A172 (cell line): ENCODE data around the gene CSN1S1. TPM values are rescaled to one million over a fixed set of nuclear protein-coding genes. Genes with fewer than 3 reads are reported as not detected.
"Not testable (repeated sequence)": the region's sequence is repeated elsewhere in the genome, so short reads cannot be mapped to it uniquely, and the experiment has no call there.

ENCODE experiments used
- DNase-seq: peaks from one replicate; pipeline ENCODE4 v3.0.0-alpha.2; 2015; ENCODE audit warnings: low spot score
- total RNA-seq: library from RNA; depleted of rRNA; stranded (reverse); fragments of >200 nt; shearing (Covaris generic); gene quantifications from 2 replicates; pipeline ENCODE4 v1.2.3, GENCODE V29; 2014; rRNA removed

Gene CSN1S1
- not detected in 2 replicates for total RNA-seq

DNA sequence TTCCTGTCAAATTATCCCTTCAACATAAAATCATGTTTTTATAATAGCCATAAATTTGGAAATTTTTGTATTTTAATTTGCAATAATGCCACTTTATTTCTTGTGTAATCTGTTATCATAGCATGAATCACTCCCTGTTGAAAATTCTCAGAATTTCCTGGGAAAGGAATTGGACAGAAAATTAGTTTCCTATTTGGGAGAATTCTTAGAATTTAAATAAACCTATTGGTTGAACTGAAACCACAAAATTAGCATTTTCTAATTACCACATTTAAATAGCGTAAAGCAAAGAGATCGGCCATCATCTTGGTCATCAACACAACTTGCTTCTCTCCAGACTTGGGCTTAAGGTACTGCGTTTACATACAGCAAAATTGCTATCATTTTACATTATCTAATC, at the start of gene CSN1S1:
CSN1S1 (plus strand) TSS at position 301 of the 400 bp plus-strand sequence. CDS start 1,488 bp downstream, outside the sequence.
- DNase-seq = no peak

DNA sequence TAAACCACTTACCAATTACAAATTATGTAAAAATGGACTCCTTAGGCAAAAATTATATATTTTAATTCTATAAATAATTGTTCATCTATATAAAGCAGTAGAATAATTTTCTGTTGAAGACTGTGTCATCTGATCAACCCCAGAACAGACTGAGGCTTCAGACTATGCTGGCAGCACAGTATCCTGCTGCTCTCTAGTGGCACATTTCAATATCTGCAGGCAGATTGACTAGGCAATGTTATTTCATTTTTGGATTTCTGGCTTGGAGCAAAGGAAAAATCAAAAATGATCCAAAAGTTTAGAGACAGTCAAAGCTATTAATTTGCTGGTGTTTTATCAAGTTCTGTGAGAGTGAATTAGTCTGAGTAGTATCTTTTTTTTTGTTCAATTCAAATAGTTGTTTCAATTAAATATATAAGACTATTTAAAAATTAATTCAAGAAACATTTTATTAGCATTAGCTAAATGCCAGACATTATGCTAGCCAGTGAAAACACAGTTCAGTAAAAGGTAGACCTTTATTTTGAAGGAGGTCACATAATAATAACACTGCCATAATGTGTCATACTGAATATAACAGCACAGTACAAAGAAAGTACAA, 49.6 kb upstream of the CSN1S1 start:
- DNase-seq = peak; percentile 16

GRCh38 chr4:69882150-69882549, 48.7 kb upstream of the CSN1S1 start:
- no peak for DNase-seq

- DNase-seq = no peak
Observed at GRCh38 chr4:69888336-69888735, 42.5 kb upstream of the CSN1S1 start.

- DNase-seq = no peak
Observed at GRCh38 chr4:69894186-69894585, 36.7 kb upstream of the CSN1S1 start.

GRCh38 chr4:69894721-69895120, 36.1 kb upstream of the CSN1S1 start:
- no peak for DNase-seq

DNA sequence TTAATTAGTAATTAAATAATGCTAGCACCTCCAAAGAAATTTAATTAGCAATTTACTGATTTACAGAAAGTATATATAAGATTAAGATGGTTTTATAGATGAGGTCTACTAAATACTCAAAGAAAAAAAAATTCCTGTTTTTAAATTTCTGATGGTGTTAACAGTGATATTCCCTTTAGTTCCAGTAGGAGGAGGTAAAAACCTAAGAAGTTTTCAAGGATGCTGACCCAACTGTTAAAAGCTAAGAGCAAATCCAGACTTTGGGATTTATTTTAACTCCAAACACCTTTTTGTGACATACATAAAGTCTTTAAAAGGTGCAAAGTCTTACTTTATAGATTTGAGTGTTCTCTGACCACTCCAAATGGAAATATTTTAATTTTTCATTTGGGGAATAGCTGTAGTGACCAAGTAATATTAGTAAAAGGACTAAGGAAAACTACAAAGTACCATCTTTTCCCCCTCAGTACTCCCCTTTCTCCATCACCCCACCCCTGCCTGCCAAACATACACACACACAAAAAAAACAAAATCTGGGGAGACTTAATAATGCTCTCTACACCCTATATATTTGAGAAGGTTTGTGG, 34.2 kb upstream of the CSN1S1 start:
- no peak for DNase-seq

DNA sequence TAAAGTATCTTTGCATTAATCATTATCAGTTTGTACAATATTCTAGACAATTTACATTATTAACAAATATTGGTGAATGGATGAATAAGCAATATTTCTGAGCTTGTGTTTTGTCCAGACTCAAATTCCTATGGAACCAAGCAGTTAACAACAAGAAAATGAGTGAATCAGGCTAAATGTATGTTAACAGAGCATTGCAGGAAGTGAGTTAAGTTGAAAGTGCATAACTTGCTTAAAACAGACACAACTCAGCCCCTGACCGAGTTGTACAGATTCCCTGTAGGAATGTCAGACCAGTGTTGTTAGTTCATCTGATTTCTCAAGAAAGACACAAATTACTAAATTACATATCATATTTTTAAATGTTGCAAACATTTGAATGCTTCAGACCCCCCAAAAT, 23.7 kb upstream of the CSN1S1 start:
- DNase-seq = no peak

DNA sequence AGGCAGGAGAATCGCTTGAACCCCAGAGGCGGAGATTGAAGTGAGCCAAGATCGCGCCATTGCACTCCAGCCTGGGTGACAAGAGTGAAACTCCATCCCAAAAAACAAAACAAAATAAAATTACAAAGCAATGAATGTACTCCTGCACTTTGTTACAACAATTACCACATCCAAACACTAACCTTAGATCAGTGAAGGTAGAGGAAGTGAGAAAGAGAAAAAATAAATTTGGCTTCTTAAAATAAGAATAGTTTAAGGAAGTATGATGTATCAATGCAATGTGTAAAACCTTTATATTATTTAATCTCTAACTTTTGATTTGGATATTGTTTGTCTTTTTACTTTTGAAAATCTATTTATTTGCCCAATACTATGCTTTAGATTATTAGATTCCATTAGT, 21.7 kb upstream of the CSN1S1 start:
- no peak for DNase-seq

DNA sequence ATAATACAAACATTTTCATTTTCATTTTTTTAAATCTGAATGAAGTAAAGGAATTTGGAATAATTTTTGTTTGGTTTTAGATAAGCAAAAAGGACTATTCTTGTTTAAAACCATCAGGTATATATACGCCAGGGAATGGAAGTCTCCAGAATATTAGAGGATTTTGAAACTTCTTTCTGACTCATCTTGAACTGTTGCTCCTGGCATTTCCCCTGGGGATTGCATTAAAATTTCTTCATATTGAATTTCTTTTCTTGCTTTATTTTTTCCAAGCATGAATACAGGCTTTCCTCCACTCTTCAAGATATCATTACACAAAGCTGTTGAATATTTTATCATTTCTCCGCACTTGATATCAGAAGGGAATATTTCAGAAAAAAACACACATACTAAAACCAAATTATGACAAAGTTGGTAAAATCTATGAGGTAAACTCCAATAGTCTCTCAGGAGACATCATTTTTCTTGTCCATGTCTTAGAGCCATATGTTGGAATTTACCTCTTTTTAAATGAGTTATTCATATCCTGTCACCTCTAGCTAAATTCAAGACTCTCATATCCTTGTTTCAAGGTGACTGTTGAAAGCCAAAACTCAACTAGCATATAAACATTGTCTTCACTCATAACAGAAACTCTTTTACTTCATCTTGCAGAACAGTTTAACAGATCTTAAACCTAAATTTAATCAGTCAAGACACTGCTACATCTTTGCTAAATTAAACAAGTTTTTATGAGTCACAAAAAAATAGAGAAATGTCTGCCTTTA, 20.7 kb upstream of the CSN1S1 start:
- no peak for DNase-seq

DNA sequence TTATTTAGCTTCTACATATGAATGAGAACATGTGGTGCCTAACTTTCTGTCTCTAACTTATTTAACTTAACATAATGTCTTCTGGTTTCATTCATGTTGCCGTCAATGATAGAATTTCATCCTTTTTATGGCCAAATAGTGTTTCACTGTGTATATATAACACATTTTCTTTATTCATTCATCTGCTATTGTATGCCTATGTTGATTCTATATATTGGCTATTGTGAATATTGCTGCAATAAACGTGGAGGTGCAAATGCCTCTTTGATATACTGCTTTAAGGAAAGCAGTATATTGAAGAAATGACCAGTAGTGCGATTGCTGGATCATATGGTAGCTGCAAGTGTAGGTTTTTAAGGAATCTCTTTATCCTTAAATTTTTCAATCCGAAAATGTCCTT, 10.0 kb upstream of the CSN1S1 start:
- DNase-seq = no peak

DNA sequence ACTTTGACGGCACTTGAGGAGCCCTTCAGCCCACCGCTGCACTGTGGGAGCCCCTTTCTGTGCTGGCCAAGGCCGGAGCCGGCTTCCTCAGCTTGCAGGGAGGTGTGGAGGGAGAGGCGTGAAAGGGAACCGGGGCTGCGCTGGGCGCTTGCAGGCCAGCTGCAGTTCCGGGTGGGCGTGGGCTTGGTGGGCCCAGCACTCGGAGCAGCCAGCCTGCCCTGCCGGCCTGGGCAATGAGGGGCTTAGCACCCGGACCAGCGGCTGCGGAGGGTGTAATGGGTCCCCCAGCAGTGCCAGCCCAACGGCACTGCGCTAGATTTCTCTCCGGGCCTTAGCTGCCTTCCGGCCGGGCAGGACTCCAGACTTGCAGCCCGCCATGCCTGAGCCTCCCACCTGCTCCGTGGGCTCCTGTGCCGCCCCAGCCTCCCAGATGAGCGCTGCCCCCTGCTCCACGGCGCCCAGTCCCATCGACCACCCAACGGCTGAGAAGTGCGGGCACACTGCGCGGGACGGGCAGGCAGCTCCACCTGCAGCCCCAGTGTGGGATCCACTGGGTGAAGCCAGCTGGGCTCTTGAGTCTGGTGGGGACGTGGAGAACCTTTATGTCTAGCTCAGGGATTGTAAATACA, 7.0 kb upstream of the CSN1S1 start:
- not testable (repeated sequence) for DNase-seq

DNA sequence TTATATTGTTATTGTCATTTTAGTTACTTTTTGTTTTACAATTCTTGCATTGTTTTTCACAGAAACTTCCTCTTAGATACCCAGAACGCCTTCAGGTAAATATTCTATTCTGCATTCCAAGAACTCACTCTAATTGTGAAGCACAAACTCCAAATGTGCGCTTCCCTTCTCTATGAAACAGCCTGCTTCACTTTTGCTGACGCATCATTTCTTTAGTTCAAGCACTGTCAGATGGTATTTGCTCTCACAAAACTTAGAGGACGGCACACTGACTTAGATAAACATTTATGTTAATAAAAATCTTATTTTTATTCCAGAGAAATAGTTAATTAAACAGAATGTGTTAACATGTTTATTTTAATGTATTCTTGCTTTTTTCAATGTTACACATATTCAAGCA, 3.3 kb downstream of the CSN1S1 start:
- no peak for DNase-seq

- DNase-seq = no peak
Observed at GRCh38 chr4:69936566-69936965, 5.7 kb downstream of the CSN1S1 start.

GRCh38 chr4:69951602-69952001, 20.7 kb downstream of the CSN1S1 start:
- DNase-seq = no peak

DNA sequence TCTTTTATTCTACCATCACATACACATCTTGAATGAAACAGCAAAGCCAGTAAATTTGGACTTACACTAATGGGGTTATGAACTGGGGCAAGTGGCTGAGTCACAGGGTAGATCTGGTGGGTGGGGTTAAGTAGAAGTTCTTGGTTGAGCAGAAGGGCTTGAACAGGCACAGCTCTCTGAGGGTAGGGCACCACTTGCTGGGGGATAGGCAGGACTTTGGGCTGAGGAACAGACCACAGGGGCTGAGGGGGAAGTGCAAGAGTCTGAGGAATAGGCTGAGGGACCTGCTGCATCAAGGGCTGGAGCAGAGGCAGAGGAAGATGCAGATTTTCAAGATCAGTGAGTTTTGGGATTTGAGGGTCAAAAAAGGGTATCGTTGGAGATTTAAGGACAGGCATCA, 26.3 kb downstream of the CSN1S1 start:
- no peak for DNase-seq

- no peak for DNase-seq
Observed at GRCh38 chr4:69965628-69966027, 34.8 kb downstream of the CSN1S1 start, which contains the start of gene CSN2. Gene CSN2, minus strand, starts transcription at chr4:69965728. Its CDS starts 4,733 bp downstream, at chr4:69960995.

GRCh38 chr4:69970071-69970470, 39.2 kb downstream of the CSN1S1 start:
- no peak for DNase-seq

DNA sequence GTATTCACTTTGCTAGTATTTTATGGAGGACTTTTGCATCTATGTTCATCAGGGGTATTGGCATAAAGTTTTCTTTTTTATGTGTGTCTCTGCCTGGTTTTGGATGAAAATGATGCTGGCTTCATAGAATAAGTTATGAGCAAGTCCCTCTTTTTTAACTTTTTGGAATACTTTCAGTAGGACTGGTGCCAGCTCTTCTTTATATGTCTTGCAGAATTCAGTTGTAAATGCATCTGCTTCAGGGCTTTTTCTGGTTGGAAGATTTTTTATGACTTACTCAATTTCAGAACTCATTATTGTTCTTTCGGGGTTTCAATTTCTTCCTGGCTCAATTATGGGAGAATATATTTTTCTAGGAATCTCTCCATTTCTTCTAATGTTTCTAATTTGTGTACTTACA, 43.8 kb downstream of the CSN1S1 start:
- DNase-seq = no peak

DNA sequence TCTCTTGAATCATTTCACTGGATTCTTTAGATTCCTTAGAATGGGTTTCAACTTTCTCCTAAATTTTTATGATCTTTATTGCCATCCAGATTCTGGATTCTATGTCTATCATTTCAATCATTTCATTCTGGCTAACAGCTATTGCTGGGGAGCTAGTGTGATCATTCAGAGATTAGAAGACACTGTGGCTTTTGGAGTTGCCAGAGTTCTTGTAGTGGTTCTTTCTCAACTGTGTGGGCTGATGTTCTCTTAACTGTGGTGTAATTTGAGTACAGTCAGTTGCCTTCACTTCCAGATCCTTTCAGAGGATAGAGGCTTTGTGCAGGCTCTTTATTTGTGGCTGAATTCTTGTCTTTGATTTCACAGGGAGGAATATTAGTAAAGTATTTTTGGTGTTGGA, 46.7 kb downstream of the CSN1S1 start:
- no peak for DNase-seq

- peak; percentile 7 for DNase-seq
Observed at GRCh38 chr4:69984030-69984443, 53.2 kb downstream of the CSN1S1 start.

- no peak for DNase-seq
Observed at GRCh38 chr4:69986663-69987062, 55.8 kb downstream of the CSN1S1 start.

DNA sequence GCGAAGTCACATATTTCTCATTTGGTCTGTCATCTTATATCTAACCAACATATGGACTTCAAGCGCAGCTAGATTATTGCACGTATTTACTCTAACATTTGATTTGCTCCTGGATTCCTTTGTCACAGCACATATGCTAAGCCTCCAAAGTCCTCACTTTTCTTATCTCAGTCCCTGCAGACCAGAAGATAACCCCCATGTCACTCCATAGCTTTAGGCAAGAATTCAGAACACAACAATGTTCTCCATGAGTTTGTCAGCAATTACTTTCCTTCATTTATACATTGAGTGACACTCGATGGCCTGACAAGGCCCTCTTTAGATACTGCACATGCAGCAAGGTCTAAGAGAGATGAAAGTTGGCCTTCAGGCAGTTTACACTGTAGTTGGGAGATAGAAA, 60.1 kb downstream of the CSN1S1 start:
- no peak for DNase-seq
